Vagina (tissue), 2 donors: ENCODE results near the gene UBE2F. TPM values are rescaled to one million over a fixed set of nuclear protein-coding genes. Genes with fewer than 3 reads are reported as not detected.
A peak's percentile ranks its signal among the peaks of the same experiment; 100 is the strongest.
"Not testable (repeated sequence)": the region's sequence is repeated elsewhere in the genome, so short reads cannot be mapped to it uniquely, and the experiment has no call there.

Experiments used
- DNase-seq, 2 donors: peaks; one replicate each; pipeline ENCODE4 v3.0.0-alpha.2; 2017; ENCODE audit errors: extremely low spot score in 2 of 2
- H3K27ac ChIP-seq: fragments of 200-600 bp; sonication (generic); one replicate; pipeline ENCODE4 v1.5.1; 2019
- H3K27me3 ChIP-seq: fragments of 200-600 bp; sonication (generic); one replicate; pipeline ENCODE4 v1.5.1; 2019
- H3K36me3 ChIP-seq, 2 donors: fragments of 200-600 bp; sonication (generic); one replicate each; pipeline ENCODE4 v1.5.1; 2017 to 2019
- H3K4me1 ChIP-seq: fragments of 200-600 bp; sonication (generic); one replicate; pipeline ENCODE4 v1.5.1; 2019
- H3K4me3 ChIP-seq, 2 donors: fragments of 200-600 bp; sonication (generic); 1 replicate in 1 of 2; 2 replicates in 1 of 2; pipeline ENCODE4 v1.5.1; 2016 to 2019
- H3K9me3 ChIP-seq: fragments of 200-600 bp; sonication (generic); one replicate; pipeline ENCODE4 v1.5.1; 2019
- CTCF ChIP-seq, 3 experiments: fragments of 450-650 bp in 2 of 3; fragments of 200-600 bp in 1 of 3; sonication (generic) in 1 of 3; IDR thresholded peaks; one replicate each; pipeline ENCODE4 v1.5.1; 2017 to 2019; ENCODE audit warnings: antibody characterized with exemption in 3 of 3, mild to moderate bottlenecking in 2 of 3, moderate library complexity in 2 of 3
- POLR2A ChIP-seq, 2 donors: fragments of 450-650 bp; IDR thresholded peaks; one replicate each; pipeline ENCODE4 v1.6.1; 2017; ENCODE audit warnings: antibody characterized with exemption in 2 of 2, mild to moderate bottlenecking in 2 of 2, moderate library complexity in 2 of 2
- POLR2AphosphoS5 ChIP-seq, 2 donors: sonication (generic); formaldehyde crosslinking; IDR thresholded peaks; one replicate each; pipeline ENCODE4 v1.9.0; 2017; ENCODE audit warnings: antibody characterized with exemption in 2 of 2, mild to moderate bottlenecking in 2 of 2, low read depth in 1 of 2; ENCODE audit not compliant: insufficient read depth in 1 of 2
- intact Hi-C: fragments of 100-400 bp; cut with DNase I; formaldehyde crosslinking; loops from one replicate; pipeline ENCODE4 v1.15.1; 2023
- total RNA-seq: library from RNA; depleted of rRNA; stranded (reverse); fragments of >200 nt; gene quantifications from one replicate; pipeline ENCODE4 v1.2.3, GENCODE V29; 2016

The UBE2F gene
- total RNA-seq, 1 donor from 2014 or later, result 57.0 TPM

GRCh38 chr2:237946423-237946822 is 20.4 kb upstream of the UBE2F start:
- H3K27ac ChIP-seq, result no peak overlapping the region
- H3K4me3 ChIP-seq, result no peak overlapping the region
- no peaks in the 10 kb centered on the region for H3K9me3 ChIP-seq
- H3K27me3 ChIP-seq, result no peaks in the 10 kb centered on the region
- H3K4me1 ChIP-seq, result no peaks in the 10 kb centered on the region
- no peaks in the 10 kb centered on the region for H3K36me3 ChIP-seq
- TF ChIP-seq CTCF (IDR thresholded peaks at IDR 0.05) (no peak), POLR2A (IDR thresholded peaks at IDR 0.05) (no peak), POLR2AphosphoS5 (IDR thresholded peaks at IDR 0.05; ENCODE audit: insufficient read depth in 1 of 2, low read depth in 1 of 2) (no peak)
- intact Hi-C loops, result no loop called here
- DNase-seq, result no peak

GRCh38 chr2:237951354-237951753 is 15.5 kb upstream of the UBE2F start:
- H3K9me3 ChIP-seq, H3K36me3 ChIP-seq, H3K27ac ChIP-seq, H3K4me3 ChIP-seq, H3K27me3 ChIP-seq, H3K4me1 ChIP-seq, DNase-seq, intact Hi-C loops: not testable (repeated sequence)

- H3K36me3 ChIP-seq, result no peaks in the 10 kb centered on the region
- intact Hi-C loops, result no loop called here
- peaks cover 10% of the 10 kb centered on the region for H3K4me1 ChIP-seq
- TF ChIP-seq POLR2AphosphoS5 (IDR thresholded peaks at IDR 0.05; ENCODE audit: insufficient read depth in 1 of 2, low read depth in 1 of 2) (no peak), POLR2A (IDR thresholded peaks at IDR 0.05) (no peak), CTCF (IDR thresholded peaks at IDR 0.05) (no peak)
- H3K27ac ChIP-seq, result no peak overlapping the region
- H3K4me3 ChIP-seq, result no peak overlapping the region
- no peaks in the 10 kb centered on the region for H3K9me3 ChIP-seq
- no peaks in the 10 kb centered on the region for H3K27me3 ChIP-seq
- DNase-seq, result no peak
These were observed 14.9 kb upstream of the UBE2F start for GRCh38 chr2:237951878-237952277.

GRCh38 chr2:237952851-237953250 is 14.0 kb upstream of the UBE2F start:
- Histone ChIP-seq H3K9me3 (no peaks in the 10 kb centered on the region), H3K4me1 (peaks cover 10% of the 10 kb centered on the region), H3K27ac (no peak overlapping the region), H3K4me3 (no peak overlapping the region), H3K36me3 (no peaks in the 10 kb centered on the region), H3K27me3 (no peaks in the 10 kb centered on the region)
- no peak for TF ChIP-seq POLR2A (IDR thresholded peaks at IDR 0.05)
- no peak for TF ChIP-seq CTCF (IDR thresholded peaks at IDR 0.05)
- TF ChIP-seq POLR2AphosphoS5 (IDR thresholded peaks at IDR 0.05; ENCODE audit: insufficient read depth in 1 of 2, low read depth in 1 of 2), result no peak
- intact Hi-C loops, result no loop called here
- DNase-seq, result no peak

GRCh38 chr2:237955640-237956401 is 11.0 kb upstream of the UBE2F start:
- Histone ChIP-seq H3K4me3 (peak overlapping the region; percentile 26 to 44), H3K27me3 (no peaks in the 10 kb centered on the region), H3K9me3 (no peaks in the 10 kb centered on the region), H3K4me1 (peaks cover 10% of the 10 kb centered on the region), H3K36me3 (no peaks in the 10 kb centered on the region), H3K27ac (no peak overlapping the region)
- TF ChIP-seq POLR2AphosphoS5 (IDR thresholded peaks at IDR 0.05; ENCODE audit: insufficient read depth in 1 of 2, low read depth in 1 of 2), result no peak
- no peak for TF ChIP-seq POLR2A (IDR thresholded peaks at IDR 0.05)
- TF ChIP-seq CTCF (IDR thresholded peaks at IDR 0.05), result no peak
- intact Hi-C loops, result no loop called here
- DNase-seq, result no peak
